Transverse colon (tissue), 4 donors: ENCODE data around the gene CIAO1. TPM values are rescaled to one million over a fixed set of nuclear protein-coding genes. Genes with fewer than 3 reads are reported as not detected.

Source experiments
- DNase-seq: peaks from one replicate; pipeline ENCODE4 v3.0.0-alpha.2; 2019
- H3K27ac ChIP-seq, 4 donors: fragments of 200-600 bp; sonication (generic); 2 replicates each; pipeline ENCODE4 v1.5.1; 2016 to 2018; ENCODE audit warnings: inconsistent platforms in 4 of 4
- H3K27me3 ChIP-seq: fragments of 200-600 bp; sonication (generic); 2 replicates; pipeline ENCODE4 v1.5.1; 2017; ENCODE audit warnings: inconsistent platforms
- H3K36me3 ChIP-seq, 4 donors: fragments of 200-600 bp; sonication (generic); 2 replicates each; pipeline ENCODE4 v1.5.1; 2017 to 2019; ENCODE audit warnings: inconsistent platforms in 4 of 4
- H3K4me1 ChIP-seq, 4 donors: fragments of 200-600 bp; sonication (generic); 2 replicates each; pipeline ENCODE4 v1.5.1; 2017 to 2020; ENCODE audit warnings: inconsistent platforms in 4 of 4
- H3K4me3 ChIP-seq, 4 donors: fragments of 200-600 bp; sonication (generic); 1 replicate in 1 of 4; 2 replicates in 3 of 4; pipeline versions ENCODE4 v1.5.1 to v1.6.1; 2017 to 2019; ENCODE audit warnings: inconsistent platforms in 4 of 4
- H3K9me3 ChIP-seq, 2 donors: fragments of 200-600 bp; sonication (generic); 2 replicates each; pipeline ENCODE4 v1.5.1; 2017 to 2019; ENCODE audit warnings: inconsistent platforms in 2 of 2
- EP300 ChIP-seq: sonication (generic); formaldehyde crosslinking; IDR thresholded peaks from one replicate; pipeline ENCODE4 v1.6.1; 2017; ENCODE audit warnings: antibody characterized with exemption, low read depth
- POLR2A ChIP-seq: fragments of 450-650 bp; IDR thresholded peaks from one replicate; pipeline ENCODE4 v1.6.1; 2016; ENCODE audit warnings: antibody characterized with exemption, mild to moderate bottlenecking, moderate library complexity
- POLR2AphosphoS5 ChIP-seq, 3 donors: sonication (generic); formaldehyde crosslinking; IDR thresholded peaks; one replicate each; pipeline ENCODE4 v1.6.1; 2016; ENCODE audit warnings: antibody characterized with exemption in 3 of 3
- WGBS, 2 donors: methylation state at CpG; one replicate each; pipeline ENCODE4 v1.1.5; 2018; ENCODE audit warnings: low coverage in 1 of 2; 5-methylcytosine and 5-hydroxymethylcytosine counted together
- in situ Hi-C, 4 donors: fragments of 200-750 bp; cut with MboI; loops; one replicate each; pipeline versions ENCODE4 v1.15.0 to v1.15.1; 2017; ENCODE audit warnings: low sequenced_read_pairs in 3 of 4, low pct_ligation_motif_present in 1 of 4, low pct_unique_long_range_greater_than_20kb in 1 of 4
- intact Hi-C: fragments of 100-400 bp; cut with DNase I; formaldehyde crosslinking; loops from one replicate; pipeline ENCODE4 v1.15.1; 2023; ENCODE audit warnings: low total_unique reads
- total RNA-seq, 4 donors: library from RNA; depleted of rRNA; stranded (reverse); fragments of >200 nt; gene quantifications; one replicate each; pipeline ENCODE4 v1.1.0, GENCODE V29; 2016
- TF ChIP-seq, protein P1 (sequence below), 5 experiments: fragments of 200-600 bp in 3 of 5; fragments of 450-650 bp in 2 of 5; sonication (generic) in 3 of 5; IDR thresholded peaks; 1 replicate in 2 of 5; 2 replicates in 3 of 5; pipeline ENCODE4 v1.5.1; 2016 to 2017; ENCODE audit warnings: antibody characterized with exemption in 5 of 5, inconsistent platforms in 3 of 5, mild to moderate bottlenecking in 2 of 5, moderate library complexity in 1 of 5

CIAO1 gene
- total RNA-seq, 4 donors from 2014 or later = 114 to 220 (median 143) TPM

- in situ Hi-C loops (loop anchor here in 1 of 4 donors (25.0 kb wide), 1 partner anchor 207 kb away; the partner anchor contains the start of gene NEURL3), intact Hi-C loops (no loop called here)
- Histone ChIP-seq H3K4me1 (peaks cover 6 to 21% (median 17%) of the 10 kb centered on the region in 4 donors), H3K36me3 (peaks cover 0 to 31% (median 14%) of the 10 kb centered on the region in 4 donors), H3K27me3 (no peaks in the 10 kb centered on the region), H3K27ac (peak within 1 kb of the TSS; percentile 88 to 89 (median 88)), H3K4me3 (peak within 1 kb of the TSS; percentile 52 to 86 (median 77)), H3K9me3 (no peaks in the 10 kb centered on the region)
- WGBS, 2 donors = 0 to 1% methylated on average over 10 to 61 of the region's 61 CpGs
- DNase-seq = peak; percentile 93
- peak; percentile 77 to 95 (median 91) for TF ChIP-seq POLR2AphosphoS5 (IDR thresholded peaks at IDR 0.05)
- TF ChIP-seq EP300 = no peak
- TF ChIP-seq POLR2A = peak; percentile 86
- TF ChIP-seq, protein P1, sequence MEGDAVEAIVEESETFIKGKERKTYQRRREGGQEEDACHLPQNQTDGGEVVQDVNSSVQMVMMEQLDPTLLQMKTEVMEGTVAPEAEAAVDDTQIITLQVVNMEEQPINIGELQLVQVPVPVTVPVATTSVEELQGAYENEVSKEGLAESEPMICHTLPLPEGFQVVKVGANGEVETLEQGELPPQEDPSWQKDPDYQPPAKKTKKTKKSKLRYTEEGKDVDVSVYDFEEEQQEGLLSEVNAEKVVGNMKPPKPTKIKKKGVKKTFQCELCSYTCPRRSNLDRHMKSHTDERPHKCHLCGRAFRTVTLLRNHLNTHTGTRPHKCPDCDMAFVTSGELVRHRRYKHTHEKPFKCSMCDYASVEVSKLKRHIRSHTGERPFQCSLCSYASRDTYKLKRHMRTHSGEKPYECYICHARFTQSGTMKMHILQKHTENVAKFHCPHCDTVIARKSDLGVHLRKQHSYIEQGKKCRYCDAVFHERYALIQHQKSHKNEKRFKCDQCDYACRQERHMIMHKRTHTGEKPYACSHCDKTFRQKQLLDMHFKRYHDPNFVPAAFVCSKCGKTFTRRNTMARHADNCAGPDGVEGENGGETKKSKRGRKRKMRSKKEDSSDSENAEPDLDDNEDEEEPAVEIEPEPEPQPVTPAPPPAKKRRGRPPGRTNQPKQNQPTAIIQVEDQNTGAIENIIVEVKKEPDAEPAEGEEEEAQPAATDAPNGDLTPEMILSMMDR (IDR thresholded peaks at IDR 0.05) = no peak
These were observed 39.3 kb downstream of the CIAO1 start, which contains the start of gene SNRNP200 for GRCh38 chr2:96305091-96305978. Gene SNRNP200, minus strand, starts transcription at chr2:96305546. Its CDS starts 109 bp downstream, at chr2:96305437.

GRCh38 chr2:96305979-96306308 lies 39.9 kb downstream of the CIAO1 start:
- Histone ChIP-seq H3K4me3 (peak overlapping the region; percentile 52 to 86 (median 77)), H3K9me3 (no peaks in the 10 kb centered on the region), H3K36me3 (peaks cover 0 to 25% (median 12%) of the 10 kb centered on the region in 4 donors), H3K27me3 (no peaks in the 10 kb centered on the region), H3K27ac (peak overlapping the region; percentile 88 to 89 (median 88)), H3K4me1 (peaks cover 6 to 21% (median 17%) of the 10 kb centered on the region in 4 donors)
- in situ Hi-C loops (loop anchor here in 1 of 4 donors (25.0 kb wide), 1 partner anchor 206 kb away; the partner anchor contains the start of gene NEURL3), intact Hi-C loops (no loop called here)
- TF ChIP-seq POLR2A (no peak), POLR2AphosphoS5 (IDR thresholded peaks at IDR 0.05) (no peak), EP300 (no peak)
- TF ChIP-seq, protein P1 (IDR thresholded peaks at IDR 0.05) = no peak
- WGBS, 2 donors = 23% methylated on average over 9 of the region's 9 CpGs; no CpG with 5 or more reads in 1 of the 2 donors
- peak; percentile 17 for DNase-seq

GRCh38 chr2:96306370-96306769 lies 40.3 kb downstream of the CIAO1 start:
- WGBS, 2 donors = 94% methylated on average over 3 of the region's 3 CpGs; no CpG with 5 or more reads in 1 of the 2 donors
- Histone ChIP-seq H3K9me3 (no peaks in the 10 kb centered on the region), H3K27ac (peak overlapping the region; percentile 88 to 89 (median 88)), H3K4me3 (peak overlapping the region in 2 of 4 donors; percentile 76 to 86), H3K27me3 (no peaks in the 10 kb centered on the region), H3K36me3 (peaks cover 0 to 21% (median 10%) of the 10 kb centered on the region in 4 donors), H3K4me1 (peaks cover 6 to 21% (median 17%) of the 10 kb centered on the region in 4 donors)
- DNase-seq = no peak
- TF ChIP-seq POLR2AphosphoS5 (IDR thresholded peaks at IDR 0.05) (no peak), EP300 (no peak), POLR2A (no peak)
- TF ChIP-seq, protein P1 (IDR thresholded peaks at IDR 0.05) = no peak
- in situ Hi-C loops (loop anchor here in 1 of 4 donors (25.0 kb wide), 1 partner anchor 206 kb away; the partner anchor contains the start of gene NEURL3), intact Hi-C loops (no loop called here)

DNA sequence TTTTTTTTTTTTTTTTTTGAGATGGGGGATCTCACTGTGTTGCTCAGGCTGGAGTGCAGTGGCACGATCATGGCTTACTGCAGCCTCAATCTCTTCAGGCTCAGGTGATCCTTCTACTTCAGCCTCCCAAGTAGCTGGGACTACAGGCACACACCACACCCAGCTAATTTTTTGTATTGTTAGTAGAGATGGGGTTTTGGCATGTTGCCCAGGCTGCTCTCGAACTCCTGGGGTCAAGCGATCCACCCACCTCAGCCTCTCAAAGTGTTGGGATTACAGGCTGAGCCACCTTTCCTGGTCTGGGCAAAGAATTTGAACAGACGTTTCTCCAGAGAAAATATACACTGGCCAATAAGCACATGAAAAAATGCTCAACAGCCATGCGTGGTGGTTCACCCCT lies 42.2 kb downstream of the CIAO1 start:
- H3K4me3 ChIP-seq = no peak overlapping the region
- WGBS, 2 donors = 81 to 88% methylated on average over 3 to 5 of the region's 5 CpGs
- in situ Hi-C loops = loop anchor here in 1 of 4 donors (25.0 kb wide), 1 partner anchor 204 kb away; the partner anchor contains the start of gene NEURL3

More for the DNA sequence above, 42.2 kb downstream of the CIAO1 start:
- no peak overlapping the region for H3K27ac ChIP-seq
- TF ChIP-seq POLR2A (no peak), EP300 (no peak), POLR2AphosphoS5 (IDR thresholded peaks at IDR 0.05) (no peak)
- TF ChIP-seq, protein P1 (IDR thresholded peaks at IDR 0.05) = no peak
- H3K9me3 ChIP-seq = no peaks in the 10 kb centered on the region
- no peaks in the 10 kb centered on the region for H3K27me3 ChIP-seq
- no peak for DNase-seq
- H3K4me1 ChIP-seq = peaks cover 6 to 21% (median 17%) of the 10 kb centered on the region in 4 donors
- peaks cover 0 to 4% (median 1%) of the 10 kb centered on the region in 4 donors for H3K36me3 ChIP-seq
- intact Hi-C loops = no loop called here
